ENCODE data around the gene DTHD1. TPM values are rescaled to one million over a fixed set of nuclear protein-coding genes. Genes with fewer than 3 reads are reported as not detected.

DTHD1 gene
- not detected in 2 replicates for total RNA-seq

DNA sequence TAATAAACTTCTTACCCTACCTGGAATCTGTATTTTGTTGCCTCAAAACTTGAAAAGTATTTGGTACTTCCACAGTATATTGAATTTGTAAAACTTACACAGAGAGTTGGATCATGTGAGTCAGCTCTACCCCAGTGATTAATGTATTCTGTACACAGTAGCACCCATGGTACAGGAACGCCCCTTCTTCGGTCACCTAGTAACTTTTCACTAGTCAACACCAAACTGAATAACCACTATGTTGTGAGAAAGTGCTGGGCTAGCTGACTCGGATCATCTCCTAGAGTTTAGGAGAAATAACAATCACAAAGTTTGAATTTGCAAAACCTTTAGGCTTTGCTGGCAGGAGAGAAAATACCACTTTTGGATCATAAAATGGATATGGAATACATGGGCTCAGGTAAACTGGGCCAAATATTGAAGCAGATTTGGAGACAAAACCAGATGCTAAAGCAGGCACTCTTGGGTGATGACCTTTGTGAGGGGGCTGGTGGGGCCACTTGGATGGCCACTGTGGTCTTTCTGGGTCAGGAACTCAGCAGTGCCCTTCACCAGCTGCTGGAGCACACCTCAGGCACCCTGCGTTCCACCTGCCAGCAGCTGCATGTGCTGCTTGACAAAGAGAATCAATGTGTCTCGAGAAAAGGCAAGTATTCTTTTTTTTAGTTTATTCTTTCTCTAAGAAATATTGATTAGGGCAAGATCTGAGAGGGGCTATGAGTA, at the start of gene DTHD1:
Gene DTHD1, plus strand, starts transcription at position 233 of the 723 bp plus-strand sequence. Its CDS starts 143 bp downstream, at position 376.
- H3K4me3 ChIP-seq (ENCODE audit: low read depth, low read length) = no peak within 1 kb of the TSS
- DNase-seq (ENCODE audit: low read depth) = no peak
- TF ChIP-seq, protein P1, sequence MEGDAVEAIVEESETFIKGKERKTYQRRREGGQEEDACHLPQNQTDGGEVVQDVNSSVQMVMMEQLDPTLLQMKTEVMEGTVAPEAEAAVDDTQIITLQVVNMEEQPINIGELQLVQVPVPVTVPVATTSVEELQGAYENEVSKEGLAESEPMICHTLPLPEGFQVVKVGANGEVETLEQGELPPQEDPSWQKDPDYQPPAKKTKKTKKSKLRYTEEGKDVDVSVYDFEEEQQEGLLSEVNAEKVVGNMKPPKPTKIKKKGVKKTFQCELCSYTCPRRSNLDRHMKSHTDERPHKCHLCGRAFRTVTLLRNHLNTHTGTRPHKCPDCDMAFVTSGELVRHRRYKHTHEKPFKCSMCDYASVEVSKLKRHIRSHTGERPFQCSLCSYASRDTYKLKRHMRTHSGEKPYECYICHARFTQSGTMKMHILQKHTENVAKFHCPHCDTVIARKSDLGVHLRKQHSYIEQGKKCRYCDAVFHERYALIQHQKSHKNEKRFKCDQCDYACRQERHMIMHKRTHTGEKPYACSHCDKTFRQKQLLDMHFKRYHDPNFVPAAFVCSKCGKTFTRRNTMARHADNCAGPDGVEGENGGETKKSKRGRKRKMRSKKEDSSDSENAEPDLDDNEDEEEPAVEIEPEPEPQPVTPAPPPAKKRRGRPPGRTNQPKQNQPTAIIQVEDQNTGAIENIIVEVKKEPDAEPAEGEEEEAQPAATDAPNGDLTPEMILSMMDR (conservative IDR thresholded peaks at IDR 0.05; ENCODE audit: low read depth, low read length) = no peak

DNA sequence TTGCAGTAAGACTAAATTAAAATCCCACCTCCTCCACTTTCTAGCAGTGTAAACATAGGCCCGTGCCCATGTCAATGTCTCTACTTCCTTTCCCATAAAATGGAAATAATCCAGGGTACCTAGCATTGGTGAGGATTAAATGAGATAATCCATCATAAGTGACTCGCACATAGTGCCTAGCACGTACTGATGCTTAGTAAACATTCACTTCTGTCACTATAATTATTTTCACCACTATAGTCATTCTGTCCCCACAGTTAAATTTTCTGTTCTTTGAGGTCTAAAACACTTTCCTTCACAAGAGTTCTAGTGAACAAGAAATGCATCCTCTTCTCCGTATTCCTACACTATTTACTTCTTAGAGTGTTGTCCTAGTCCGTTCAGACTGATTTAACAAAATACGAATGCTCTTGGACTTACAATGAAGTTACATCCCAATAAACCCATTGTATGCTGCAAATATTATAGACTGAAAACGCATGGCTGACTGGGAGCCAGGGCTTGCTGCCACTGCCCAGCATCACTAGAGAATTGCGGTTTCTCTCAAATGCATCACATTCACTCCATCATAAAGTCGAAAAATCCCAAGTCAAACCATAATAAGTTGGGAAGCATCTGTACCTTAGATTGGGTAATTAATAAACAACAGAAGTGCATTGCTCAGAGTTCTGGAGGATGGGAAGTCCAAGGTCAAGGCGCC, 47.7 kb upstream of the DTHD1 start:
- DNase-seq (ENCODE audit: low read depth) = no peak
- no peak overlapping the region for H3K4me3 ChIP-seq (ENCODE audit: low read depth, low read length)
- TF ChIP-seq, protein P1 (conservative IDR thresholded peaks at IDR 0.05; ENCODE audit: low read depth, low read length) = no peak

DNA sequence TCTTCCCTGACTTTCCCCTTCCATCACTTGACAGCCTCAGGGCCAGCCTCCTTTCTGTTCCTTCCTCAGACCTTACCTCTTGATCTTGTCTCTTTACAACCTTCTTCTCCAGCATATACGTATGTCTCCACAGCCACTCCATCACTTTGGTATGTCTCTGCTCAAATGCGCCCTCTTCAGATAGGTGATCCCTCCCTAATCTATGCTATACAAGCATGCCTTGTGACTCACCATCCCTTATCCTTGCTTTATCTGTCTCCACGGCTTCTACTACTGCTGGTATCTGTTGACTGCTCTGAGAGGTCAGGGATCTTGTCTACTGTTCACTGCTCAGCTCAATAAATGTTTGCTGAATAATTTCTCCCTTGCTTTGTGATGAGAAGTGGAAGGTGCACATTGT, 46.1 kb upstream of the DTHD1 start:
- H3K4me3 ChIP-seq (ENCODE audit: low read depth, low read length) = no peak overlapping the region
- no peak for DNase-seq (ENCODE audit: low read depth)
- TF ChIP-seq, protein P1 (conservative IDR thresholded peaks at IDR 0.05; ENCODE audit: low read depth, low read length) = no peak

DNA sequence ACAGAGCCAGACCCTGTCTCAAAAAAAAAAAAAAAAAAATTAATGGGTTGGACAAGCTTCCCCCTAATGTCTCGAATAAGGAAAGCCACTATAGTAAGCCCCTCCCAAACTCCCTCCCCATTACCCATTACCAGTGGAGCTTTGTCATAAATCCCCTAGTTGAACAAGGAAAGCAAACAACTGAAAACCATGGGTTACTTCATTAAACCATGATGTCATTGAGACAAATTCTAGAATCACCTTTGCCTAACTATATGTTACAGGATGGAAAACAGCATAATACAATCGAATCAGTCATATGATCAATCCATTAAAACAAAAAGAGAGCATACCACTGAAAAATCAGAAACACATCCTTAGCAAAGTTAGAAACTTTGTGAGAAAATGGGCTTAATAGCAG, 45.3 kb upstream of the DTHD1 start:
- DNase-seq (ENCODE audit: low read depth) = no peak
- TF ChIP-seq, protein P1 (conservative IDR thresholded peaks at IDR 0.05; ENCODE audit: low read depth, low read length) = no peak
- H3K4me3 ChIP-seq (ENCODE audit: low read depth, low read length) = no peak overlapping the region

DNA sequence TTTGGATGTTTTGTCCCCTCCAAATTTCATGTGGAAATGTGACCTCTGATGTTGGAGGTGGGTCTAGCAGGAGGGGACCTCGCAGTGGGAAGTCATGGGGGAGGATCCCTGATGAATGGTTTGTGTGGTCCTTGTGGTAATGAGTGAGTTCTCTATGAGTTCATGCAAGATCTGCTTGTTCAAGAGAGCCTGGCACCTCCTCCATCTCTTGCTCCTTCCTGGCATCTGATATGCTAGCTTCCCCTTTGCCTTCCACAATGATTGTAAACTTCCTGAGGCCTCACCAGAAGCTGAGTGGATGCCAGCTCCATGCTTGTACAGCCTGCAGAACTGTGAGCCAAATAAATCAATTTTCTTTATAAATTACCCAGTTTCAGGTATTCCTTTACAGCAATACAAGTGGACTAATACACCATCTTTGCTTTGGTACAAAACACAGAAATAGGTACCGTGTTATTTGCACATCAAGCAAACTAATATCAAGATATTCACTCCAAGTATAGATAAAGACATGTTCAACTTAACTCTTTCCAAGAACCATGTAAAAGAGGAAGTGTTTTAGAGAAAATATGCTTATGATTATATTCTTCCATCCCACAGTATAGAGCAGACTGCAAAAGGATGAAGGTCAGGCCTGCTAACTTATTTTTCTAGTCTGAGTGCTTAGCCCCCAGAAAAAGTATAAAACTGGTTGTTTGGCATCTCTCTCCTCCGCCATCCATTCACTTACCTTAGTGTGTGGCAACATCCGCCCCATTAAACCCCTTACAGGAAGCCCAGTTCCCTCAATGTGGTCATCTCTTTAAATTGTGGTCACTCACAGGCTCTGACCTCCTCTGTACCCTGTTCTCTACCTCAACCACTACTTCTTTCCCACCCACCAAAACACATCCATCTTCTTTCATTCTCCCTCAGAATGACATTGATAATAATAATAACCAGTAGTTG, 43.8 kb upstream of the DTHD1 start:
- TF ChIP-seq, protein P1 (conservative IDR thresholded peaks at IDR 0.05; ENCODE audit: low read depth, low read length) = no peak
- H3K4me3 ChIP-seq (ENCODE audit: low read depth, low read length) = no peak overlapping the region
- no peak for DNase-seq (ENCODE audit: low read depth)

DNA sequence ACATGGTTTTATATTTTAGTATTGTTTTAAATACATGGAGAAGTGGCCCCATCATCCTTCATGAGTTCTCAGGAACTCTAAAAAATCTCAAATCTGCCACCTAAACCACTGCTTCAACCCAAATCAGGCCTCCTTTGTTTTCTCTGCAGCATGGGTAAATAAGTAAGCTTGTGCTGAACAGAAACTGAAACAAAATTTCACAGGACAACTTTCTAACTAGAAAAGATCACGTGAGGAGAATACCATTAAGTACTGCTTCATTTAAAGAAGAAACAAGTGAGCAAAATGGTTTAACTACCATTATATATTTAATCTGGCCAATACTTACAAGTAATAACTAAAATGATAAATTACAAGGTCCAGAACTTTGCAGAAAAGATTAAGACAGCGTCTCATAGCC, 39.6 kb upstream of the DTHD1 start:
- no peak for DNase-seq (ENCODE audit: low read depth)
- H3K4me3 ChIP-seq (ENCODE audit: low read depth, low read length) = peak overlapping the region; percentile 79
- TF ChIP-seq, protein P1 (conservative IDR thresholded peaks at IDR 0.05; ENCODE audit: low read depth, low read length) = no peak
